Tibial artery (tissue), 4 donors: ENCODE data around the gene DCAF5.
"Not testable (repeated sequence)": the region's sequence is repeated elsewhere in the genome, so short reads cannot be mapped to it uniquely, and the experiment has no call there.

ENCODE experiments used
- DNase-seq, 2 donors: peaks; one replicate each; pipeline ENCODE4 v3.0.0-alpha.2; 2019
- H3K27ac ChIP-seq, 2 donors: fragments of 200-600 bp; sonication (generic) in 1 of 2; 1 replicate in 1 of 2; 2 replicates in 1 of 2; pipeline ENCODE4 v1.5.1; 2018 to 2019; ENCODE audit warnings: mild to moderate bottlenecking in 1 of 2
- H3K27me3 ChIP-seq, 2 donors: fragments of 200-600 bp; sonication (generic) in 1 of 2; one replicate each; pipeline versions ENCODE4 v1.5.1 to v1.6.0; 2016 to 2019
- H3K36me3 ChIP-seq, 3 donors: fragments of 200-600 bp; sonication (generic) in 2 of 3; one replicate each; pipeline ENCODE4 v1.5.1; 2016 to 2019; ENCODE audit warnings: mild to moderate bottlenecking in 2 of 3
- H3K4me1 ChIP-seq, 4 donors: fragments of 200-600 bp; sonication (generic) in 2 of 4; 1 replicate in 3 of 4; 2 replicates in 1 of 4; pipeline ENCODE4 v1.5.1; 2016 to 2019
- H3K4me3 ChIP-seq, 2 donors: fragments of 200-600 bp; sonication (generic) in 1 of 2; 1 replicate in 1 of 2; 2 replicates in 1 of 2; pipeline ENCODE4 v1.5.1; 2018 to 2019; ENCODE audit warnings: mild to moderate bottlenecking in 2 of 2
- H3K9me3 ChIP-seq, 3 donors: fragments of 200-600 bp; sonication (generic) in 1 of 3; one replicate each; pipeline ENCODE4 v1.5.1; 2016 to 2019
- intact Hi-C: fragments of 100-400 bp; cut with DNase I; formaldehyde crosslinking; loops from one replicate; pipeline ENCODE4 v1.15.0; 2023; ENCODE audit warnings: low total_unique reads
- TF ChIP-seq, protein P1 (sequence below), 2 experiments: fragments of 200-600 bp in 1 of 2; fragments of 450-650 bp in 1 of 2; IDR thresholded peaks; one replicate each; pipeline ENCODE4 v1.5.1; 2017 to 2019; ENCODE audit warnings: antibody characterized with exemption in 2 of 2, mild to moderate bottlenecking in 1 of 2, moderate library complexity in 1 of 2

The DCAF5 gene

DNA sequence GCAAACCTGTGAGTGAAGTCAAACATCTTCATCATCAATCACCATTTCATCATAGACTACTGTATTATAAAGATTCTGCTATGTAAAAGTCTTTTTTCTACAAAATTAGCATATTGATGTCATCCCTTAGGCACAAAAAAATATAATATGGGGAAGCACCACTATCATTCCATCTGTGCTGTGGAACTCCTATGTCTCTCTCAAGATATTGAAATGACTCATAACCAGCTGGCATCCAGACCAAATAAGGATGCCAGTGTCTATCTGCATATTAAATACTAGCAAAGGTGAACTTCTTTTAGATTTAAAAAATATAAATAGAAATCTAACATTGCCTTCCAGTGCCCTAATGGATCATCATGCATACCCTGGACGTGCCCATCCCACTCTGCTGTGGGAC, 17.9 kb upstream of the DCAF5 start:
- no peak for DNase-seq
- no peaks in the 10 kb centered on the region for H3K36me3 ChIP-seq
- no peaks in the 10 kb centered on the region for H3K4me1 ChIP-seq
- H3K4me3 ChIP-seq = no peak overlapping the region
- TF ChIP-seq, protein P1, sequence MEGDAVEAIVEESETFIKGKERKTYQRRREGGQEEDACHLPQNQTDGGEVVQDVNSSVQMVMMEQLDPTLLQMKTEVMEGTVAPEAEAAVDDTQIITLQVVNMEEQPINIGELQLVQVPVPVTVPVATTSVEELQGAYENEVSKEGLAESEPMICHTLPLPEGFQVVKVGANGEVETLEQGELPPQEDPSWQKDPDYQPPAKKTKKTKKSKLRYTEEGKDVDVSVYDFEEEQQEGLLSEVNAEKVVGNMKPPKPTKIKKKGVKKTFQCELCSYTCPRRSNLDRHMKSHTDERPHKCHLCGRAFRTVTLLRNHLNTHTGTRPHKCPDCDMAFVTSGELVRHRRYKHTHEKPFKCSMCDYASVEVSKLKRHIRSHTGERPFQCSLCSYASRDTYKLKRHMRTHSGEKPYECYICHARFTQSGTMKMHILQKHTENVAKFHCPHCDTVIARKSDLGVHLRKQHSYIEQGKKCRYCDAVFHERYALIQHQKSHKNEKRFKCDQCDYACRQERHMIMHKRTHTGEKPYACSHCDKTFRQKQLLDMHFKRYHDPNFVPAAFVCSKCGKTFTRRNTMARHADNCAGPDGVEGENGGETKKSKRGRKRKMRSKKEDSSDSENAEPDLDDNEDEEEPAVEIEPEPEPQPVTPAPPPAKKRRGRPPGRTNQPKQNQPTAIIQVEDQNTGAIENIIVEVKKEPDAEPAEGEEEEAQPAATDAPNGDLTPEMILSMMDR (IDR thresholded peaks at IDR 0.05) = no peak
- H3K27ac ChIP-seq = no peak overlapping the region
- no peaks in the 10 kb centered on the region for H3K9me3 ChIP-seq
- intact Hi-C loops = no loop called here
- no peaks in the 10 kb centered on the region for H3K27me3 ChIP-seq

DNA sequence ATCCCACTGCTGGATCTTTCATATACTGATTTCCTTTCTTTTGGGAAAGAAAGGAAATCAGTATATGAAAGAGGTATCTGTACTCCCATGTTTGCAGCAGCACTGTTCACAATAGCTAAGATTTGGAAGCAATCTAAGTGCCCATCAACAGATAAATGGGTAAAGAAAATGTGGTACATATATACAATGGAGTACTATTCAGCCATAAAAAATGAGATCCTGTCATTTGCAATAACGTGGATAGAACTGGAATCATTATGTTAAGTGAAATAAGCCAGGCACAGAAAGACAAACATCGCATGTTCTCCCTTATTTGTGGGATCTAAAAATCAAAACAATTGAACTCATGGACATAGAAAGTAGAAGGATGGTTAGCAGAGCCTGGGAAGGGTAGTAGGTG, 12.9 kb upstream of the DCAF5 start:
- H3K27ac ChIP-seq, H3K4me1 ChIP-seq, H3K4me3 ChIP-seq, DNase-seq, H3K36me3 ChIP-seq, intact Hi-C loops, H3K27me3 ChIP-seq, H3K9me3 ChIP-seq: not testable (repeated sequence)

DNA sequence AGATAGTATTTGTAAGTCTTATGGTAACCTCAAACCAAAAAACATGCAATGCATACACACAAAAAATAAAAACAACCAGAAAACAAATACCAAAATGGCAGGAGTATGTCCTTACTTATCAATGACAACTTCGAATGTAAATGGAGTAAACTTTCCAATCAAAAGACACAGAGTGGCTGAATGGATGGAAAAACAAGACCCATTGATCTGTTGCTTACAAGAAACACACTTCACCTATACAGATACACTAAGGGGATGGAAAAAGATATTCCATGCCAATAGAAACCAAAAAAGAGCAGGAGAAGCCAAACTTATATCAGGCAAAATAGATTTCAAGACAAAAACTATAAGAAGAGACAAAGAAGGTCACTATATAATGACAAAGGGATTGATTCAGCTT, 8.7 kb upstream of the DCAF5 start:
- no peak for DNase-seq
- H3K36me3 ChIP-seq = no peaks in the 10 kb centered on the region
- H3K9me3 ChIP-seq = no peaks in the 10 kb centered on the region
- TF ChIP-seq, protein P1 (IDR thresholded peaks at IDR 0.05) = no peak
- H3K27ac ChIP-seq = no peak overlapping the region
- no peak overlapping the region for H3K4me3 ChIP-seq
- no peaks in the 10 kb centered on the region for H3K4me1 ChIP-seq
- no peaks in the 10 kb centered on the region for H3K27me3 ChIP-seq
- intact Hi-C loops = no loop called here

DNA sequence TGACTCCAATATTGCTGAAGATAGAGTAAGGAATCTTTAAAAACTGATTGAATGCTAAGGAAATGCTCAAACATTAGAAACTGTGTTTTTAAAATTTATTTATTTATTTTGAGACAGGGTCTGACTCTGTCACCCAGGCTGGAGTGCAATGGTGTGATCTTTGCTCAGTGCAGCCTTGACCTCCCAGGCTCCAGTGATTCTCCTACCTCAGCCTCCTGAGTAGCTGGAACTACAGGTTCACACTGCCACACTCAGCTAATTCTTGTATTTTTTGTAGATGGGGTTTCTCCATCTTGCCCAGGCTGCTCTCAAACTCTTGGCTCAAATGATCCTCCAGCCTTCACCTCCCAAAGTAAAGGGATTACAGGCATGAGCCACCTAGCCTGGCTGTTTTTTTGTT, 3.3 kb upstream of the DCAF5 start:
- Histone ChIP-seq H3K4me3 (no peak overlapping the region), H3K27me3 (no peaks in the 10 kb centered on the region), H3K9me3 (no peaks in the 10 kb centered on the region), H3K36me3 (no peaks in the 10 kb centered on the region), H3K27ac (no peak overlapping the region), H3K4me1 (peaks cover 0 to 15% (median 8%) of the 10 kb centered on the region in 4 donors)
- intact Hi-C loops = no loop called here
- DNase-seq = no peak
- TF ChIP-seq, protein P1 (IDR thresholded peaks at IDR 0.05) = no peak

DNA sequence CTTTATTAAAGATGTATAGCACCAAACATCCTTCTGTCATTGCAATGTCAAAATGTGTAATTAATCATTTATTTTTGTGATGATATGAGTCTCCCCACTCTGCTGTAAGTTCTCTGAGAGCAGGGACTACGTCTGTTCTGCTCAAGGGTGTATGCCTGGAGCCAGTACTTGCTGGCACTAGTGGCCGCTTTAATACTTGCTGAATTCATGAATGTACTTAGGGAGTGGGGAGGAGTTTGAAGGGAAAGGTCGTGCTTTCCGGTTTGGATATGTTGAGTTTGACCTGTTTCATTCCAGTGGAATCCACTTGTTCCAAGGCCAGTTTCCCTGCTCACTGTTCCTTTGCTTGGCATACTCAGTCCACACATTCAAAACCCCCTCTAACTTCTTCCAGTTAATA, 1.9 kb upstream of the DCAF5 start:
- peaks cover 0 to 29% (median 21%) of the 10 kb centered on the region in 4 donors for H3K4me1 ChIP-seq
- TF ChIP-seq, protein P1 (IDR thresholded peaks at IDR 0.05) = no peak
- no peak overlapping the region for H3K4me3 ChIP-seq
- H3K36me3 ChIP-seq = no peaks in the 10 kb centered on the region
- H3K9me3 ChIP-seq = no peaks in the 10 kb centered on the region
- no peaks in the 10 kb centered on the region for H3K27me3 ChIP-seq
- no peak for DNase-seq
- peak overlapping the region in 1 of 2 donors; percentile 91 for H3K27ac ChIP-seq
- intact Hi-C loops = no loop called here

DNA sequence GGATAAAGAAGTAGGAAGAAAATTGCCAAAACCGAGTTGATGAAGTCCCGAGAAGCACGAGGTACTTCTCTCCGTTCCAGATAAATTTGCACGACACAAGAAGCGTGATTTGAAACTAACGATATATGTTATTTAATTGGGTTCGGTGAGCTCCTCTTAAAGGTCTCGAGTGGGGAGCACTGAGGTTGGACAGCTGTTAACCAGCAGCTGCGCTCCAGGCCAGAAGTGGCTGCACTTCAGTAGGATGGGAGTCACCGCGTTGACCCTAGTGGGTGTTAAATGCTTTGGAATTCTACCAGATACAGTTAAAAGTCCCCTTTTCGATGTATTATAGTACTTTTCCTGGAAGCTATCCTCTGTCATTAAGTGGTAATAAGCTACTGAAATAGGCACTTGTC, 953 bp upstream of the DCAF5 start:
- DNase-seq = peak in 1 of 2 donors; percentile 42
- no peaks in the 10 kb centered on the region for H3K27me3 ChIP-seq
- H3K9me3 ChIP-seq = no peaks in the 10 kb centered on the region
- peaks cover 0 to 3% (median 0%) of the 10 kb centered on the region in 3 donors for H3K36me3 ChIP-seq
- intact Hi-C loops = no loop called here
- TF ChIP-seq, protein P1 (IDR thresholded peaks at IDR 0.05) = no peak
- peak overlapping the region; percentile 91 to 98 for H3K27ac ChIP-seq
- peak overlapping the region; percentile 69 to 95 for H3K4me3 ChIP-seq
- peaks cover 0 to 38% (median 24%) of the 10 kb centered on the region in 4 donors for H3K4me1 ChIP-seq
